Stimulated activated CD8-positive, alpha-beta memory T cell treated with anti-CD3 and anti-CD28 coated beads, Interleukin-15, amount 100 ng/mL, for 24 hours (primary cell): ENCODE results near the gene MRPL36.
"Not testable (repeated sequence)": the region's sequence is repeated elsewhere in the genome, so short reads cannot be mapped to it uniquely, and the experiment has no call there.

Experiments
- DNase-seq: peaks from one replicate; pipeline ENCODE4 v3.0.0-alpha.2; 2020; ENCODE audit warnings: low read depth

Gene MRPL36

DNA sequence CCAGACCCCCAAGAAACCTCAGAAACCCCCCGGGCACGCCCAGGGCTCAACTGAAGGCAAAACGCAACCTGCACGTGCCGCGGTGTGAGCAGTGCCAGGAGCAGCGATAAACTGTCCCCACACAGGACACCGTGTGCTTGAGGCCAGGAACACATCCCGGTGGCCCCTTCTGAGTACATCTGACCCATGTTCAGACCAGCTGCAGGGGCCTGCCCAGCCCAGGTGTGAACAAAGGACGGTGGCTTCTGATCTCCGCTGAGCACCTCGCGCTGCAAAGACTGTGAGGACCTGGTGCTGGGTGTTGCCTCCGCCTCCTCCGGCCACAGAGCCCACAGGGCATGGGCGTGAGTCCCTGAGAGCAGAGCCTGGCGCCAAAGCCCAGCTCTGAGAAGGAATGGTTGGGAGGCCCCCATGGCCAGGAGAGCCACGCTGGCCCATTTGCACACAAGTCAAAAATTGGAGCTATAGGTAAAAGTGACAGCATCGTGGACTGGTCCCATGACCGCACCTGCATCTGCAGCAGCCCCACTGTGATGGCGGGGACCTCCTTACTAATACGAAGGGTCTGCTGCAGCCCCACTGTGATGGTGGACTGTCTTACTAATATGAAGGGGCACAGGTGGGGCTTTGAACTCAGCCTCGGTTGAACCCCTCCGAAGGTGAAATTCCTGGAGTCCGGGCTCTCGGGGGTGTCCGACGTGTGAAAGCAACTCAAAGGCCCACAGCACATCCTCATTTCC lies 33.0 kb upstream of the MRPL36 start:
- DNase-seq = no peak

DNA sequence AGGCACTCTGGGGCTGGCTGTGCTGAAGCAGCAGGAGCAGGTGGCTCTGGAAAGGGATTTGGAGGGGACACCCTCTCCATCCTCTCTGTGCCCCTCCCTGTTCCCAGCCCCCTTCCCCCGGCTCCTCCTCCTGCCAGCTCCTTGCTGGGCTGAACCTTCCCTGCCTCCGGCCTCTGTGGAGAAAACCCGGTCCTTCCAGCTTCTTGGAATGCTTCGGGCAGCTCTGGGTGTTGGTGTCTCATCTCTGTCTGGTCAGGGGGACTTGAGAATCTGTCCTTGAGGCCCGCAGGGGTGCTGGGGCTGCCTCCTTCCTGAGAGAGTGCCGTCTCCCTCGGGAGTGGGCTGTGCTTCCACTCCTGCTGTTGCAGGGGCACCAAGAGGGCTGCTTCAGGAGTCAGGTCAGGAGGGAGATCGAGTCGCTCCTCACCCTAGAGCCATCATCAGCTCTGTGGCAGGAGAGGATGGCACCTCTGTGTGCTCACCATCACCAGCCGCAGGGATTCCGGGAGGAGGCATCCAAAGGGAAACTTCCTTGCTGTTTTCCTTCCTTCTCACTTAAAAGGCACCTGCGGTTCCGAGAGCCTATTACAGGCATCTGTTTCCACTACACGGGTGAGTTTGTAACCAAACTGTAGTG lies 32.2 kb upstream of the MRPL36 start:
- DNase-seq = no peak

DNA sequence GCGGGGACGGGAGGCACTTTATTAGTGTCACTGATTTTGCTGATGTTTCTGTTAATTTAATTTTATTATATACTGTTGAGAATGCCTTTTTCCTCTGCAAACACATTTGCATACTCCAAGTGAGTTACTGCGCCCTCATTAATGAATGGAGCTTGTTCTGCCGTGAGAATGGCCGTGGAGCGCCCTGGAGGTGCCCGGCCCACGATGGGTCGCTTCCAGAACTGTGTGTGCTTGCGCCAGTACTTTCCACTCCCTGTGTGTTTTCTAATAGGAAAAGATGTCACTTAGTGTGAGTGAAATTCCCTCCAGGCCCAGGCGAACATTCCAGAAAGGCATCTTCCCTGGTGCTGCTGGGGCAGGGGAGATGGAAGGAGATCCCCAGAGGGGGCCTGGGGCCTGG lies 31.6 kb upstream of the MRPL36 start:
- no peak for DNase-seq

DNA sequence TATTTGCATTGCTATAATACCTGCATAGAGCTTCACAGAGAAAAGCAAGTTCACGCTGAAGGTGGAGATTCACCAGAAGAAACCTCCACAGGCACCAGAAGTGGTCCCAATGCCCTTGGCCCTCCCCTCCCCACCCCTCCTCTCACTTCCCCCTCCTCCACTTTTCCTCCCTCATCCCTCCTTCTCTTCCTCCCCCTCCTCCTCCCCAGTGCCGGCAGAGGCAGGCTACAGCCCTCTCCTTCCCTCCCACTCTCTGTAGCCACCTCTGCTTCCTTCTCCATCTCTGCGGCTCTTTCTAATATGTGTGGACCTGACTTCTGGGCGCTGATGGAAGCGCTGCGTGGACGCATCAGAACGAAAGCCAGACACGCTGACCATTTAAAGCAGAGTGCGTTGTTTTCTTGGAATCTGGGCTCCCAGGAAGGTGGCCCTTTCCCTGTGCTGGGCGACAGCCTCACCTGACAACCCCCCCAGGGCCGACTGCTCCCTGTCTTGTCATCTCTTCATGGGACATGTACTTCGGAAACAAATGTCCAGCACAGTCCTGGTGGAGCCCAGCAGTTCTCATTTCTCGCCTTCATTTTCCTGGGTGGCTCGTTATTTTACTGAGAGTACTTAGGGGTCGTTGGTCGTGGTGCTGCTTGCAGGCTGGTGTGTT lies 31.1 kb upstream of the MRPL36 start:
- DNase-seq = no peak

DNA sequence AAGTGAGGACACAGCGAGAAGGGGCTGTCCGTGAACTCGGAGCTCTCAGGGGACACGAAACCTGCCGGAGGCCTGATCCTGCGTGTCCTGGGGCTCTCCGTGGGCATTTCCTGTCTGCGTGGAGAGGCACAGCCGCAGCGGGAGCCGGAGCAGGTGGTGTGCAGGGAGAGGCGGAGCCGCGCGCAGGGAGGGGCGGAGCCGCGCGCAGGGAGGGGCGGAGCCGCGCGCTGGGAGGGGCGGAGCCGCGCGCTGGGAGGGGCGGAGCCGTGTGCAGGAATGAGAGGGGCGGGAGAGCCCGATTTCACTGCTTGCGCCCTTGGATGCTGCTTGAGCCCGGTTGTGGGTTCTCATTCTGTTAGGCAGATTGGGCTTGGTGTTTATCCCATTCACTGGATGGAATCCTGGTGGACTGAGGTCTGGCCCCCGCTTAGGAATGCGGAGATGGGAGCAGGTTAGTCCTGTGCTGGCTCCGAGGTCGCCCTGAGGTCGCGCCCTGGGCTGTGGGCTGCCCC lies 28.3 kb upstream of the MRPL36 start:
- DNase-seq = no peak

DNA sequence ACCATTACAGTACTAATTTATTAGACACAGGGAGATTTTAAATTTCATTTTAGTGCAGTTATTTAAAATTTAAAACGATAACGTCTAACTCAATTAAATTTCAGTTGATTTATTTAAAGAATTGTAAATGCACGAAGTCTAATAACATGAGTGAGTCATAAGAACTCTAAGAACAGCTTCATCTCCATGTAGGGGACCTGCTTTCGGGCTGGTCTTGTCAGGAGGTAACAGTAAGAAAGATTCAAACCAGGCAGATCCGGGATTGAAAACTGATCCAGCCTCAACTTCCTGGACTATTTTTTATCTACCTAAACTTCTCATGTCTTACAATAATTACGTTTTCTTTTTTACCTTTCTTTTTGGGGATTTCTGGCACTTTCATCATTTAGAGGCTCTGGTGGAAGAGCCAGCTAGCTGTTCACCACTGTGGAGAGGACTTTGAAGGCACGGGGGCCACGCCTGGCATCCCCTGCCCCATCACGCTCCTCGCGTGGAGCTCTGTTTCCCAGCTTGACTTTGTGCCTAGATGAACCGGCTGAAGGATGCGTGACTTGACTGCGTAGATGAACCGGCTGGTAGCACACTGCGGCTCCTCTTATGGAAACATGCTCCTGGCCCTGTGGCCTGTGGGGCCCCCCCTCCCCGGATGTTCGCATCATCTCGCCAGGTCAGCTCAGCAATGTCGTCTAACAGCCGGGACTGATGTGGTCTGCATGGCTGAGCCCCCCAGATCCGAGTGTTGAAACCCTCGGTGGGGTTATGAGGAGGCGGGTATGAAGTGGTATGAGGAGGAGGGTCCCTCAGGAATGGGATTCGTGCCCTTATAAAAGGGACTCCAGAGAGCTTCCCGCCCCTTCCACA lies 27.6 kb upstream of the MRPL36 start:
- DNase-seq = no peak

DNA sequence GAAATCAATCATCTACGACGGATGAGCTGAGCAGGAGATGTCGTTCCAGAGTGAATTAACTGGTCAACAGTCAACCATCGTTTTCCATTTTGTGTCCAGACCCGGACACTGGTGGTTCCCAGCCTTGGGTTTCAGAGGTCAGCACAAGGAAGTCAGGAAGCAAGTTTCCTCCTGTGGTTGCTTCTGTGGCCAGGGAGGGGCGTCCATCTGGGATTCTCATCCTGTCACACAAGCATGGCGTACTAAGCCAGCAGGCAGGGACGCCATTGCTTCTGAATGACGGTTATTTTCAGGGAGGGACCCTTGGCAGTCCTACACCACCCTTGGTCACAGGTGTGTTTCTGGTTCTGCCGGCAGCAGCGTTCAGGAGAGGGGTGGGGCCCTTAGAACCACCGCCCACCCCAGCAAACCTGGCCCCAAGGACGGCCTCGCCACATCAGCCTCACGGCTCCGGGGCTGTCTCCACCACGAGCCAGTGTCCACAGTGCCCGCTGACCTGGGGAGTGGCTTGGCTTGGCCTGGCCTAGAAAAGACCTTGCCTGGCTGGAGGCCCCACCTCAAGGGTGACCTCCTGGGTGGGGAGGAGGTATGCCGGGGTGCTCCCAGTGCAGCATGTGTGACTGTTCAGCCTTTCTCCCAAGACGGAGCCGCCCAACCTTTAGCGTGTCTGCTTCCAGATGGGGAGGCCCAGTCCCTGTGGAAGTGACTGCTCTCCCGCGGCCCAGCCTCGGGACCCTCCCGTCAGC lies 26.8 kb upstream of the MRPL36 start:
- DNase-seq = no peak

DNA sequence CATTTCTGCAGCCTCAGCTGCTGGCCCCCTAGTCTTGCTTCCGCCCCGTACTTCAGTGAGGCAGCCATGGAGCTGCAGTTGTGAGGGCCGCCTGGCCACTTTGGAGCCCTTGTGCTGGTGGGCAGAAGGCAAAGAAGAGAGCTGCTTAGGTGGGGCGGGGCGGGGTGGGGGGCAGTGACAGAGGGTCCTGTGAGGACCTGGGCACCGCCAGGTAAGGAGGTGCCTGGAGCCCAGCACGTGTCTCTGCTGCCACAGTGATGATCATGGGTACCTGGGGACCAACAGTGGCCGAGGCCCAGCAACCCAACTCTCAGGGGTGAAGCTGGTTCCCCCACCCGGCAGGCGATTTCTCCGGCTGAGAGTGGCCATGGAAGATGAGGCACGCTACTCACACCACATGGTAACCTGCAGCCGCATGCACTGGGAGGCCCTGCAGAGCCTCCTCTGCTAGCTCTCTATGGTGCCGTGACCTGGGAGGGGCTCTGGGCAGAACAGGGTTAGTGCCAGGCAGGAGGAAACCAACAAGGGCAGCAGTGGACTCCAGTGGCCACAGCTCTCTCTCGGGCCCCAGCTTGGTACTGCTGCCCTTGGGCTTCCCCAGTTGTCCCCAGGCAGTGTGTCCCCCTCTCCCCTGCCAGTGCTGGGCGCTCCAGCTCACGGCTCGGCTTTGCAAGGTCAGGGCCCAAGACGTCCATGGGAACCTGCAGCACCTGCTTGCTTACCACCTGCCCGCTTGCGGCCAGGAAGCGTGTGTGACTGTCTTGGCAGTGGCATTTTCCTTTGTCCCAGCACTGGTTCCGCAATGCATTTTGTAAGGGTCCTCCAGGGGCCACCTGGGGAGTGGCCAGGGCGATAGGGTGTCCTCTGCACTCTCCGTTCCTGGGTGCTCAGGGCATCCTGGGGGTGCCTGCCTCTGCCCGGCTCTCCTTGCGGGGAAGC lies 25.5 kb upstream of the MRPL36 start:
- DNase-seq = no peak

DNA sequence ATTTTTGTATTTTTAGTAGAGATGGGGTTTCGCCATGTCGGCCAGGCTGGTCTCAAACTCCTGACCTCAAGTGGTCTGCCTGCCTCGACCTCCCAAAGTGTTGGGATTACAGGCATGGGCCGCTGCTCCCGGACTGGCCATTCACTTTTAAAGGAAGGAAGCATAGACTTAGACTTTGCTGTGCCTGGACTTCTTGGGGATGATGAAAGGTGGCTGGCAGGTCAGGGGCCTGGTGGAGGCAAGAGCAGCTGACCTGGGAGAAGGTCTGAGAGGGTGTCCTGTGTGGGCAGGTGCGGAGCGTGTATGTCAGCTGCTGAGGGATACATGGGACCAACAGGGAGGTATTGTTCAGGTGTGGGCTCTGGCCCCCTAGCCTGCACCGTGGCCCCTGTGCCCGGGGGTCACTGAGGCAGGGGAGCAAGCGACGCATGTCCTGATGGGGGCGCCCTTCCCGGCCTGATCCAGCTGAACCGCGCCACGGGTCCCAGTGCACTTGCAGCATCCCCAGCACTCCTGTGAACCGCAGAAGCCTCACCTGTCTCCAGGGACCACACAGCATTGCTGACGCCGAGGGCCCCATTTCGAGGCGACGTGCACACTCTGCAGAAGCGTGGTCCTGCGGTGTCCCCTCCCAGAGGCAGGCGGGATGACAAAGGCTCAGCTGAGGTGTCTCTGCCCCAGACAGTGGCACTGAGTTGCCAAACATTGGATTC lies 24.6 kb upstream of the MRPL36 start:
- no peak for DNase-seq

DNA sequence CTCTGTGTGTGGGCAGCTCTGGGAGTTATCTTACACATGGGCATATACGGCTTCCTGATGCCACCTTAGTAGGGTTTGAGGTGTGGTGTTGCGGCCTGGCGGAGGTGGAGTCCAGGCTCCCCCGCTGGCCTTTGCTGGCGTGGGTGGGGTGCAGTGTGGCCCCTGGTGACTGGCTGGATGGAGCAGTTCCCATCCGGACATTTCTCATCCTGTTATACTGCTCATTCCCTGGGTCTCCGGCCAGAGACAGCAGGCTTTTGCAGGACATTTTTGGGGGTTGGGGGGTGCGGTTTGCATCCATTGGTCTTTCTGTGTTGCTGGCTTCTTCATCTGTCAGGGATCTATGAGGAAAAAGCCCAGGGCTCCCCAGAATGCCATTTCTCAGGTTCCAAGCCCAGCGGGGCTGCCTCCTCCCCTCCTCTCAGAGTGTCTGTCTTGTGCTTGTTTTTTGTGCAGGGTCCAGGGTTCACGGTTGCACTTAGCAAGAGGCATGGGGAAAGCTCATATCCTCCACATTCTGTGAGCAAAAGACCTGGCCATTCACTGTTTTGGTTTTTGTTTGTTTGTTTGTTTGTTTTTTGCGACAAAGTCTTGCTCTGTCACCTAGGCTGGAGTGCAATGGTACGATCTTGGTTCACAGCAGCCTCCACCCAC lies 23.9 kb upstream of the MRPL36 start:
- DNase-seq = no peak

DNA sequence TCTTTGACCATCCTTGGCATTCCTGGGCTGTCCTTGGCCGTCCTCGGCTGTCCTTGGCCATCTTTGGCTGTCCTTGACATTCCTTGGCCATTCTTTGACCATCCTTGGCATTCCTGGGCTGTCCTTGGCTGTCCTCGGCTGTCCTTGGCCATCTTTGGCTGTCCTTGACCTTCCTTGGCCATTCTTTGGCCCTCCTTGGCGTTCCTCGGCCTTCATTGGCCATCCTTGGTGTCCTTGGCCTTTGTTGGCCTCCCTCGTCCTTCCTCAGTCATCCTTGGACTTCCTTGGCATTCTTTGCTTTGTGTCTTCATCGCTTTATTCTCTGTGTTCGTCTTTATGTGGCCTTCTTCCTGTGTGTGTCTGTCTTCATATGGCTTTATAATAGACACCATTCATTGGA lies 22.2 kb upstream of the MRPL36 start:
- no peak for DNase-seq

DNA sequence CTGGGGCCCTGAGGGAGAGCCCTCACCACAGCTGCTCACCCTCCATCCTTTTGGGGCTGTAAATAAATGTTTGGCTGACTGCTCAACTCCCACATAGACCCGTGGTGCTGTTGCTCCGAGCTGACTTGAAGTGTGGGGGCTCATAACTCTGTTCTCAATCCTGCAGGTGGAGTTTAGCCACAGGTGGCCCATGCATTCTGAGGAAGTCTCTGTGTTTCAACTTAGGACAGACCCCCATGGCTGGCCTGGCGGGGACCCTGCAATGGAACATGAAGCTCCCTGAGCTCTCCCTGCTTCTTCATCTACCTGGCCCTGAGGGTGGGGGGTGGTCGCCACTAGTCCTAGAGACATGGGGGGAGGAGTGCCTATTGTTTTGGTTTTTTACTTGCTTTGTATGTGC lies 21.3 kb upstream of the MRPL36 start:
- no peak for DNase-seq

DNA sequence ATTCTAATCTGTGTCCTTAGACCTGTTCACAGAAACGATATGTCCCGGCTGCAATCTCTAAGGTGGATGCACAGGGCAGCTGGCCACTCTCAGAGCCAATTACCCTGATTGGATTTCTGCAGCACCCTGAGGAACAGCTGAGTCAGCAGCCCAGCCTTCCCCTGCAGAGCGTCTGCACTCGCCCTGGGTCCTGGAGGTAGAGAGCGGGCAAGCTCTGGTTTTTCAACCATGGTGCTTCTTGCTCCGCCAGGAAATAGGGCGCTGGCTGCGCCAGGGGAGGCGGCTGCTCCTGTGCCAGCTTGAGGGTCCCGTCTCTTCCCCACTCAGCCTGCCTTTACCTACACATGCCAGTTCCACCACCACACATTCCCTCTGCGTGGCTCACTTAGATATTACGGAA lies 20.7 kb upstream of the MRPL36 start:
- no peak for DNase-seq

DNA sequence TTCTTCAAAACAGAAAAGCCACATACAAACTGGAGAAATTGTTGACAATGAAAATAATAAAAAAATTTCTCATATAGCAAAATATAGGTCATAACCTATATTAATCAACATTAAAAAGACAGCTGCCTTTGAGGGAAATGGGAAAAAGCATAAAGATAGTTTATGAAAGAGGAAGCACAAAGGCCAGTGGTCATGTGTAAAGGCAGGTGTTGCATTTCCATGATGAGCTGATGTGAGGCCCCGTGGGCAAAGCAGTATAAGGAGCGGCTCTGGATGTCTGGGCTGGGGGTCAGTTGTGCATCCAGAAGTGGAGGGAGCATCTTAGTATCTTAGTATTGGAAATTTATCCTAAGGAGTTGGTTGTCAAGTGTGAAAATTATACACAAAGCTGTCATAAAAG lies 19.8 kb upstream of the MRPL36 start:
- DNase-seq = no peak

DNA sequence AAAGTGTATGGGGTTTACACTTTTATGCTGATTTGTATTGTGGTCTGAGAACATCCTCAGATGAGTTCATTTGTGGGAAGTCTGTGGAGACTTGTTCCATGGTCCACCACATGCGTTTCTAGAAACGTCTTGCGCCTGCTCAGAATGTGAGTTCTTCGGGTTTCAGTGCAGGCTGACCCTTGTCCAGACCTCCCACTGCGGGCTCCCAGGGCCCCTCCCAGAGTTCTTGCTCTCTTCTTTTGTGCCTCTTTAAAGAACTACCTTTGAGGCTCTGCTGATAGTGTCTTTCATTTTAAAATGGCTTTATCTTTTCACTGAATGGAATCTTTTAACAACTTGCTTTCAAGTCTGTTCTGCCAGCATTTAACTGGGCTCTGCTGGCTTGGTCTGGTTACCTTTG lies 19.1 kb upstream of the MRPL36 start:
- no peak for DNase-seq

DNA sequence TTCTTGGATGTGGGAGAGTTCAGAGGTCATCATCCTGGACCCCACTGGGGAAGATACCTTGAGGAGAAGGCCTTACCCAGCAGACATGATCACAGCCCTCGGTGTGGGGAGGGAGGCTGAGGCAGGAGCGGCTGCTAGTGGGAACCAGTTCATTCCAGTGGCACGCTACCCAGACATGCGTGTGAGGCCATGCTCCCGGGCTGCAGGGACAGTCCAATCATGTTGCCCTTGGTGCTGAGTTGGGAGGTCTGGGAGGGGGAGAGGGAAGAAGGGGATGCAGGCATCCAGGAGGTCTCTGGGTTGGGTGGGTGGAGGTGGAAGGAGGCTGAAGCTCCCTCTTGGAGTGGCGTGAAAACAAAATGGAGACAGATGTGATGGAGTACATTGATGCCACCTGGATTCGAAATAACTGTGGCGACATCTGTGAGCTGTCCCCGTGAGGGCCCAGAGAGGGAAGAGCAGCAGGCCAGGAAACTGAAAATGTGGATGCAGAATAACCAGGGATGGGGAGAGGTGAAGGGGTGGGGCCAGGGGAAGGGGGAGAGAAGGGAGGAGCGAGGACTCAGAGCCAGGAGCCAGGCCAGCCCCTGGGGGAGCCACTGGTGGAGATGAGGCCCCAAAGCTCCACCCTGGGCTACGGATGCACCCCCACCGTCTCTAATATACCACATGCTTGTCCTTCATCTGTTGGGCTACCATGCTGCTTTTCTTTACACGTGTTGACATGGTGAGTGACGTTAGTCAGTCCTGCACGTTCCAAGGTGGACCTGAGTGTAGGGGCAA lies 17.8 kb upstream of the MRPL36 start:
- no peak for DNase-seq

DNA sequence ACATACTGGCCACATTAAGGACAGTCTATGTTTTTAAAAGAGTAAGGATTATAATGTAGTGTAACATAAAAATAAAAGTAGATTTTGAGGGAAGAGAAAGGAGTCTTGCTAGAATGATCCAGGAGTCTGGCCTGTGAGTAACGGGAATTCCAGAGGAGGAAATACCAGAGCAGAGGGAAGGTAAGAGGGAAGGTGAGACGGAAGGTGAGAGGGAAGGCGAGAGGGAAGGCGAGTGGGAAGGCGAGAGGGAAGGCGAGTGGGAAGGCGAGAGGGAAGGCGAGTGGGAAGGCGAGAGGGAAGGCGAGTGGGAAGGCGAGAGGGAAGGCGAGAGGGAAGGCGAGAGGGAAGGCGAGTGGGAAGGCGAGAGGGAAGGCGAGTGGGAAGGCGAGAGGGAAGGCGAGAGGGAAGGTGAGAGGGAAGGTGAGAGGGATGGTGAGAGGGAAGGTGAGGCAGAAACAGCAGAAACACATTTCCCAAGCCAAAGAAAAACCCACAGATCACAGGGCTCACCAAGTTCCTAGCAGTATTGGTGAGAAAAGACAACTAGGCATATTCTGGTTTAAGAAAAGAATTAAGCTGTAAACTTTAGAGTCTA lies 17.0 kb upstream of the MRPL36 start:
- DNase-seq = not testable (repeated sequence)

DNA sequence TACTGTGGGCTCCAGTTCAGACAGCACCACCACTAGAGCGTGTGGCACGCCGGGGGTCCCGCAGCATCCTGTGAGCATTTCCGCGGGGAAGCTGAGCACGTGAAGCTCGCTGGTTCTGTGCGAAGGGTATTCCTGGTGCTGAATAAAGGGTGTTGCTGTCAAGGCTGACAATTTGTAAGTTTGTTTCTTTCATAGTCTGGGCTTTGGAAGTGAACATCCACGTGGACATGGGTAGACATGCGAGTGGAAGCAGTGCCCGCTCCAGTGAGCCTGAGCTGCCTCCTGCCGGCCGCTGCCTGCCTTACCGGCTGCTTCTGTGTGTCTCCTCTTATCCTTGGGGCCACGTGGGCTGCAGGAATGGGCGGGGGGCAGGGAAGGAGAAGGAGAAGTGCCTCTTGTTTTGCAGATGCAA lies 16.2 kb upstream of the MRPL36 start:
- DNase-seq = no peak
